Smooth muscle cell (in vitro differentiated cells): ENCODE data around the gene PCIF1. TPM values are rescaled to one million over a fixed set of nuclear protein-coding genes. Genes with fewer than 3 reads are reported as not detected.
A peak's percentile ranks its signal among the peaks of the same experiment; 100 is the strongest.

Experiments
- DNase-seq: peaks from one replicate; lab custom pipeline; 2025; ENCODE audit not compliant: unreplicated experiment; lab: John Stamatoyannopoulos, UW
- H2AFZ ChIP-seq: fragments of 200-600 bp; sonication (generic); 2 replicates; pipeline ENCODE4 v1.6.0; 2016; ENCODE audit warnings: antibody characterized with exemption, low read depth, mild to moderate bottlenecking
- H3F3A ChIP-seq: fragments of 200-600 bp; sonication (generic); 2 replicates; pipeline ENCODE4 v1.6.0; 2017; ENCODE audit warnings: antibody characterized with exemption, low read depth
- H3K27ac ChIP-seq: fragments of 200-600 bp; sonication (generic); 2 replicates; pipeline ENCODE4 v1.5.1; 2016; ENCODE audit warnings: low read depth, mild to moderate bottlenecking
- H3K27me3 ChIP-seq: fragments of 200-600 bp; sonication (generic); 2 replicates; pipeline ENCODE4 v1.6.1; 2016; ENCODE audit warnings: low read depth, mild to moderate bottlenecking
- H3K36me3 ChIP-seq: fragments of 200-600 bp; sonication (generic); 2 replicates; pipeline ENCODE4 v1.5.1; 2016; ENCODE audit warnings: low read depth
- H3K4me1 ChIP-seq: fragments of 200-600 bp; sonication (generic); 2 replicates; pipeline ENCODE4 v1.5.1; 2016; ENCODE audit warnings: low read depth
- H3K4me2 ChIP-seq: fragments of 200-600 bp; sonication (generic); 2 replicates; pipeline ENCODE4 v1.6.0; 2016; ENCODE audit warnings: mild to moderate bottlenecking
- H3K4me3 ChIP-seq: fragments of 200-600 bp; sonication (generic); 2 replicates; pipeline ENCODE4 v1.5.1; 2016; ENCODE audit warnings: mild to moderate bottlenecking
- H3K79me2 ChIP-seq: fragments of 200-600 bp; sonication (generic); 2 replicates; pipeline ENCODE4 v1.6.0; 2016; ENCODE audit warnings: low read depth, mild to moderate bottlenecking
- H3K9ac ChIP-seq: fragments of 200-600 bp; sonication (generic); 2 replicates; pipeline ENCODE4 v1.6.0; 2016; ENCODE audit warnings: low read depth
- H3K9me3 ChIP-seq: fragments of 200-600 bp; sonication (generic); replicated peaks from 2 replicates; pipeline ENCODE4 v1.5.1; 2016; ENCODE audit warnings: low read depth
- H4K20me1 ChIP-seq: fragments of 200-600 bp; sonication (generic); 2 replicates; pipeline ENCODE4 v1.6.0; 2016; ENCODE audit warnings: low read depth
- CTCF ChIP-seq: fragments of 200-600 bp; sonication (generic); IDR thresholded peaks from 2 replicates; pipeline ENCODE4 v1.5.1; 2017; ENCODE audit warnings: borderline replicate concordance, mild to moderate bottlenecking, antibody characterized with exemption; ENCODE audit not compliant: insufficient read depth, poor library complexity, severe bottlenecking
- WGBS: methylation state at CpG from one replicate; pipeline ENCODE4 v1.1.7; 2016; ENCODE audit warnings: low lambda C conversion rate; 5-methylcytosine and 5-hydroxymethylcytosine counted together
- polyA plus RNA-seq: library from polyadenylated mRNA; unstranded; fragments of >200 nt; fragmentation: Nextera tagmentation; extraction: Ambion mirVana; gene quantifications from 2 replicates; pipeline ENCODE4 v1.2.1, GENCODE V29; 2016
- total RNA-seq: library from RNA; depleted of rRNA; stranded (reverse); fragments of >200 nt; gene quantifications from 2 replicates; pipeline ENCODE4 v1.2.3, GENCODE V29; 2014

Gene PCIF1
- total and polyA plus RNA-seq, 2 experiments from 2014 or later, result 13.5 to 38.9 TPM

- Histone ChIP-seq H3K4me1 (peaks cover 10% of the 10 kb centered on the region), H3F3A (no peaks in the 10 kb centered on the region), H3K9me3 (no peaks in the 10 kb centered on the region), H2AFZ (no peak overlapping the region), H3K36me3 (no peaks in the 10 kb centered on the region), H3K9ac (no peak overlapping the region), H3K4me3 (no peak overlapping the region), H3K27me3 (no peaks in the 10 kb centered on the region), H3K79me2 (no peaks in the 10 kb centered on the region), H3K4me2 (no peak overlapping the region), H3K27ac (no peak overlapping the region), H4K20me1 (no peaks in the 10 kb centered on the region)
- WGBS, result 100% methylated on average over 2 of the region's 2 CpGs
- TF ChIP-seq CTCF, result no peak
- no peak for DNase-seq
These were observed 26.4 kb upstream of the PCIF1 start for GRCh38 chr20:45908084-45908483.

GRCh38 chr20:45909336-45909808 lies 25.1 kb upstream of the PCIF1 start:
- H3K27me3 ChIP-seq, result no peaks in the 10 kb centered on the region
- H3K9me3 ChIP-seq, result no peaks in the 10 kb centered on the region
- H3F3A ChIP-seq, result no peaks in the 10 kb centered on the region
- TF ChIP-seq CTCF, result no peak
- no peaks in the 10 kb centered on the region for H3K79me2 ChIP-seq
- 97% methylated on average over 12 of the region's 12 CpGs for WGBS
- H3K4me3 ChIP-seq, result no peak overlapping the region
- H3K9ac ChIP-seq, result no peak overlapping the region
- H3K27ac ChIP-seq, result peak overlapping the region; percentile 12
- H2AFZ ChIP-seq, result no peak overlapping the region
- no peak overlapping the region for H3K4me2 ChIP-seq
- peaks cover 10% of the 10 kb centered on the region for H3K4me1 ChIP-seq
- H4K20me1 ChIP-seq, result no peaks in the 10 kb centered on the region
- DNase-seq, result no peak
- H3K36me3 ChIP-seq, result no peaks in the 10 kb centered on the region

GRCh38 chr20:45909817-45910669 lies 24.4 kb upstream of the PCIF1 start:
- Histone ChIP-seq H3K36me3 (no peaks in the 10 kb centered on the region), H4K20me1 (no peaks in the 10 kb centered on the region), H3F3A (no peaks in the 10 kb centered on the region), H3K79me2 (no peaks in the 10 kb centered on the region), H3K9ac (no peak overlapping the region), H3K27ac (peak overlapping the region; percentile 12), H2AFZ (no peak overlapping the region), H3K4me3 (peak overlapping the region; percentile 8), H3K9me3 (no peaks in the 10 kb centered on the region), H3K4me1 (peaks cover 10% of the 10 kb centered on the region), H3K4me2 (peak overlapping the region; percentile 71), H3K27me3 (no peaks in the 10 kb centered on the region)
- no peak for DNase-seq
- TF ChIP-seq CTCF, result no peak
- WGBS, result 87% methylated on average over 18 of the region's 22 CpGs
